Kasumi-1 (cell line): ENCODE results near the gene FARP2.
"Not testable (repeated sequence)": the region's sequence is repeated elsewhere in the genome, so short reads cannot be mapped to it uniquely, and the experiment has no call there.

Experiments
- DNase-seq, 2 experiments: peaks; one replicate each; lab custom pipeline; 2025; lab: John Stamatoyannopoulos, UW

FARP2 gene

DNA sequence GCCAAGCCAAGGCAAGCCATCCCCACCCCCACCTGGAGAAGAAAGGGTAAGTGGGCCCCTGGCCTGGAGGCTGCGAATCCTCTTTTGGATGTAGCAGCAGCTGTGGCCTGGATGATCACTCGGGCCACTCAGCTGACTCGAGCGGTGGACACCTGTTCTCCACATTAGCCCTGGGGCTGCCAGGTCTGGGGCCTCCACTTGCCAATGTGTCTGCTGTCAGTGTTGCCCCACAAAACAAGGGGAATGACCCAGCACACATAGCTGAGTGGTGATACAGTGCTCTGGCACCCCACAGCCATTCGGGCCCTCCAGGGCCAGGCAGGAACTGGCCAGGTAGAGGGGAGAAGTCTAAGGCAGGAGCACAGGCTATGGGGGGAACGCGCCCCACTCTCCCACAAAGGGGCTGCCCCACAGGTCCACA is 149.7 kb downstream of the FARP2 start:
- no peak for DNase-seq

DNA sequence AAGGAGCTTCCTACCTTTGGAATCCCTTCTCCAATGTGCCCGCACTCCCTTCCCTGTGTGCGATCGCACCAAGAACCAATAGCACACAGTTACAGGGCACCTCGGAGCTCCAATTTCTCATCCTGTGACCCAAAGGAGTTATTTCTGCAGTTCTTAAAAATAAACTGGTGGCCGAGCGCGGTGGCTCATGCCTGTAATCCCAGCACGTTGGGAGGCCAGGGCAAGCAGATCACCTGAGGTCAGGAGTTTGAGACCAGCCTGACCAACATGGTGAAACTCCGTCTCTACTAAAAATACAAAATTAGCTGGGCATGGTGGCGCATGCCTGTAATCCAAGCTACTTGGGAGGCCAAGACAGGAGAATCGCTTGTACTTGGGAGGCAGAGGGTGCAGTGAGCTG is 150.2 kb downstream of the FARP2 start:
- DNase-seq, result not testable (repeated sequence)

DNA sequence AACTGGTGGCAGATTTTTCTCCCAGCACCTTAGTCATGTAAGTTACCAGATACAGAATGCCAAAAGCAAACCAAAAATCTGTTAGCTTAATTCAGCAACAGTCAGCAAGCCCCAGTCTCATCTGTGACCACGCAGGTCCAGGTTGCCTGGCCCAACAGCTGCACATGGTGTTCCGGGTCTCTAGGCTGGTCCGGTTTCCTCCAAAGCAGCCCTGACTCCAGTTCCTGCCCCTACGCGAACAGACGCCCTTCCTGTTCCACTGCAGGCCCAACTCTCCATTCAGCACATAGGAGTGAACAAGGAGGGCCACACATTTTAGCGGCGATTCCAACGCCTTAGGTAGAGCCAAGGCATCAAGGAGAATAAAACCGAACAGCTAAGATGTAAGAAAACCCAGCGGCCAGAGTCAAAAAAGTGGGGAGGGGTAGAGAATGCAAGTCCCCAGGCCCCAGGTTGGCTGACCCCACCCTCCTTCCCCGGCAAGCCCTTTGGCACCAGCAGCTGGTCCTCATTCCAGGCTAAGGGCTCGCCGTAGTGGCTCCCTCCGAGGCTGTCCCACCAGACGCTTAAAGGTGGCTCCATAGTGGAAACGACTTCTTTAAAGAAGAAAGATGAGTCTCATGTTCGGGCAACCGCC is 150.8 kb downstream of the FARP2 start:
- no peak for DNase-seq

DNA sequence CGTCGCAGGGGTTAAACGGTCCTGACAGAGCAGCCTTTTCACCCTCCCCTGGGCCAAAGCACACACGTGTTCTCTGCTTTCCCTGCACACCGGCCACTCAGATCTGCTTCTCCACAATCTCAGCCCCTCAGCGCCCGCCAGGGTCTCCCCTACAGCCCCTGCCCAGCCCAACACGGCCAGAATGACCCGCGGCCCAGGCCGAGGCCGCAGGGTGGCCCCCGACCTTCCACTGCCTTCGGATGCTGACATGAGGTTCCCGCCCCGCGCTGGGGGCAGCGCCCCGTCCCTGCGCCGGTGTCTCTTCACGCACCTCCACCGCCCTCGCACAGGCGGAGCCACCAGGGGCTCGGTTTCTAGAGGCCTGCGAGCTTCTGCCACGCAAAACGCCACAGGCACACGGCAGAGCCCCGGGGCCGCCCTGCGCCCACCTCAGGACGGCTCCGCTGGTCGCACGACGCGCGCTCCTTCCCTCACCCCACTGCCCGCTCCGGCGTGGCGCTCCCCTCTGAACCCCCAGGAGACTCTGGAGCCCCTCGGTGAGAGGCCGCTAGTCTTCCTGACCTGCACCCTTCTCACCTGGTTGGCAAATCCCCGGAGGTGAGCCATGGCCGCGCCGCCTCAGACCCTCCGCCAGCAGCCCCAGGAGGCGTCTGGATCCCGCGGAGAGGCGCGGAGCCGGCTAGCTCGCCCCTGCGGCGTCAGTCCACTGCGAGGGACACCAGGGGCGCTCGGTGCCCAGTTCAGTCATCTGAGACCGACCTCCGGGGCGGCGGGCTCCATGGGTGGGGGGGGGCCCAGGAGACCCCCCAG is 151.6 kb downstream of the FARP2 start:
- peak in 1 of 2 experiments; percentile 0 for DNase-seq

DNA sequence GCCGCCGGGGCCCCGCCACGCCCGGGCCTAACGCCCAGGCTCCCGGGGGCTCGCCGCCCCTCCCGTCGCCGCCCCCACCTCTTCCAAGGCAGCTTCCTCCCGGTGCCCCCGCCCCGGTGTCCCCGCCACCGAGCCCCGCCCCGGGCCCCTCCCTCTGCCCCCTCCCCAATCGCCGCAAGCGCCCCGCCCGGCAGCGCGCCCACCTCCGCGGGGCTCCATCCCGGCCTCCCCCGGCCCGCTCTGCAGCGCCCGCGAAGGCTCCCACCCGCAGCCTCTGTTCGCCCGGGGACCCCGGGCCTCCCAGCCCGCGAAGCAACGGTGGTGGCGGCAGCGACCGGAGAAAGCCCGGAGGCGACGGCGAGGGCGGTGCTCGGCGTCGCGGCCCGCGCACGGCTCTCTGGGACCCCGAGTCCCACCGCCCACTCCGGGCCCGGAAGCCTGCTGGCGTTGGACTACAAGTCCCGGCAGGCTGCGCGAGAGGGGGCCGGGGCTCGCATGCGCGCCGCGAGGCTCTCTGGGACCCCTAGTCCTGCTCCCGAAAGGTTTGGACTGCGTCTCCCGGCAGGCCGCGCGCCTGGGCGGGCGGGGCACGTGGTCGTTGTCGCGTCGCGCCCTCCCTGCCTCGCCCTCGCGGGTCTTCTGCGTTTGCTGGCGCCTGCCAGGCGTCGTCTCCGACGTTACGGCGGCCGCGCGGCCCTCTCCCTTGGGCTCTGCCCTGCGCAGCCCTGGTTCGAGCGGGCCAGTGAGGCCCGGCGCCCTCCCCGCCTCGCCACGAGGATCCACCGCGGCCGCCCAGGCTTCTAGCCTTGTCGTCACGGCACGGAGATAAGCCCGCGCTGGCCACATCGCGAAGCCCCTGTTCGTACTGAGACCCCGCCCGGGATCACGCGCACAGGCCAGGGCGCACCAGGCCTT is 152.4 kb downstream of the FARP2 start, which contains the start of gene STK25:
TSS of gene STK25 (minus strand) at position 345 of the 915 bp plus-strand sequence. CDS start 549 bp downstream, outside the sequence.
- DNase-seq, result peak; percentile 71 to 75

DNA sequence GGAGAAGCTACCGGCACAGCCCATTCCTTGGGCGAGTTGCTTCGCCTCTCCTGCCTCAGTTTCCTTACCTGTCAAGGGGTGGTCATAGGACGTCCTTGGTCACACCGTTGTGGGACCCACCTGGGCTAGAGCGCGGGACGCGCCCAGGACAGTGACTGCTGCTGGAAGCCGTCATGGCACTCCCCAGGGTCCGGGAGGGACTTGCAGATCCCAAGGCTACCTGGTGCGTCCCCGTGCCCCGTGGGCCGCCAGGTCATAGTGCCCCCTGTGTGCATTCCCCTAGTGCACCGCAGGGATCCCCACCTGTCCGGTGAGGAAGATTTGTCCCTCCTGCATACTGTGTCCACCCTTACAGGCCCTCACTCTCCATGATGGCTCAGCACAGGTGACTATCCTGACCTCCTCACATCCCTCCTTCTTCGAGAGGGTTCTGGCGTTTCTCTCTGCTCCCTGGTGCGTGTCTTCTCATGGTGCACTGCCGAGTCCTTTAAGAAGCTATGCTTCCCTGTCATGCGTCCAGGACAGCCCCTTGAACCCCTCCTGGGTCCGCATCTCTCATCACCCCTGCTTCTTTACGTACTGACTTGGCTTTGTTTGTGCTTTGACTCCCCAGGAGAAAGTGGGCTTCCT is 153.2 kb downstream of the FARP2 start:
- DNase-seq, result no peak

DNA sequence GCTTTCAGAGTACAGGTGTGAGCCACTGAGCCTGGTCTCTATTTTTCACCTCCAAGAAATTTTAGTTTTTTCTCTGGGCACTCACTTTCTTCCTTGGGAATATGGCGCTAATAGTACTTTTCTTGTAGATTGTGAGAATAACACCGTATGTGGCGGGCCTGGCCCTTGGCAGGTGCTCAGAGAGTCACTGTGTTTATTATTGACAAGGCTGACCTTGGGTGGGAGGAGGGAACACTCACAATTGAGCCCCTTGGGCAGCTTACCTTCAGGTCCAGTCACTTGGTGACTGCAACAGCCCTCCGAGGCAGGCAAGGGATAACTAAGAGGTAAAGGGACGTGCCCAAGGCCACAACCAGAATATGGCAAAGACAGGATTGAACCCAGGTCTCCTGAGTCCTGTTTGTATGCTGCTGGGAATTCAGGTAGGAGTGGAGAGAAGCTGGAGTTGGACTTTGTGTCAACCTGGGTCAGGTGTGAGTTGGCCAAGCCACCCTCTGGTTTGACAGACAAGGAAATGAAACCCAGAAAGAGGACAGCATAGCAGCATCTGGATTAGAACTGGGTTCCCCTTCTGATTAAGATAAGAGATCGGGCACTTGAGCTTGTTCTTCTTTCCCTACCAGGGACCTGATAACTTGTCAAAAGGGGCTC is 155.1 kb downstream of the FARP2 start:
- no peak for DNase-seq

DNA sequence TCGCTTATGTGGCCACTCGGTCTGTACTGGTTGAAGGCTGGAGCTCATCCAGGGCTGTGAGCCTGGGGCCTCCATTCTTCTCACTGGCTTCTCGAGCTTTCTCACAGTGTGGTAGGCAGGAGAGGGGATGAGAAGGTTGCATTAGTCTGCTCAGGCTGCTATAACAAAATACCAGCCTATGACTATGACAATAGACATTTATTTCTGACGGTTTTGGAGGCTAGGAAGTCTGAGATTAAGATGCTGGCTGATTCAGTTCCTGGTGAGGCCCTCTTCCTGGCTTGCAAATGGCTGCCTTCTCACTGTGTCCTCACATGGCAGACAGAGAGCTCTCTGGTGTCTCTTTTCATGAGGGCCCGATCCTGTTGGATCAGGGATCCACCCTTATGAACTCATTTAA is 158.5 kb downstream of the FARP2 start:
- DNase-seq, result no peak

DNA sequence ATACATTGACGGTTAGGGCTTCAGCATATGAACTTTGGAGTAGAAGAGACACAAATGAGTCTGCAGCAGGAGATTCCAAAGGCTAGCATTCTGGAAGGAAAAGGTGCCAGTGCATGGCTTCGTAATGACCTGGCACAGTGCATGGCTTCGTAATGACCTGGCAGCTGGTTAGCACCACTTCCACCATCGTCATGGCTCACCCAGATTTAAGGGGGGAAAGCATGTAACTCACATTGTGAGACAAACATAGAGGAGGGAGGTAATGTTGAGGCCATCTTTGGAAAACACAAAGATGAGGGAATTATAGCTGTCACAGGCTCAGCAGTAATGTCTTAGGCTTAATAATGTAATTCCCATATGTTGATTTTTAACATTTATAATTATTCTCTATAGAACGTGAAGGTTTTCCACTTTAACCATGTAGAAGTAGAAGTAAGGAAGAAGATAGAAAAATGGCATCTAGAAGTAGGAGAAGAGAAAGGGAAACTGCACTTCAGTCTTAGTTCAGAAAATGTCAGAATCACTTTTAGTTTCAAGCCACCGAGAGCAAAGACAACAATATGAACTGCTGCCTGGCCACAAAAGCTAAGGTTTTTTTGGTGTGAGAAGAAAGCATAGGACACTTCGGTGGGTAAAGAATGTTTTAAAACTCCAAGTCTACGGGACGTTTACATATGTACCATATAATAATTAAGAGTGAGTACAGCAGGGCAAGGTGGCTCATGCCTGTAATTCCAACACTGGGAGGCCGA is 159.1 kb downstream of the FARP2 start:
- DNase-seq, result no peak

DNA sequence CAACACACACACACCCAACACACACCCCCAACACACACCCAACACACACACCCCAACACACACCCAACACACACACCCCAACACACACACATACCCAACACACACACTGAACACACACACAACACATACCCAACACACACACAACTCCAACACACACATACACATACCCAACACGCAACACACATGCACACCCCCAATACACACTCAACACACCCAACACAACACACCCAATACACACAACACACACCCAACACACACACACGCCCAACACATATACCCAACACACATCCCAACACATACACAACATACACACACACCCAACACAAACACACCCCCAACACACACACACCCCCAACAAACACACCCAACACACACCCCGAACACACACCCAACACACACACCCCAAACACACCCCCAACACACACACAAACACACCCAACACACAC is 160.5 kb downstream of the FARP2 start:
- DNase-seq, result no peak

DNA sequence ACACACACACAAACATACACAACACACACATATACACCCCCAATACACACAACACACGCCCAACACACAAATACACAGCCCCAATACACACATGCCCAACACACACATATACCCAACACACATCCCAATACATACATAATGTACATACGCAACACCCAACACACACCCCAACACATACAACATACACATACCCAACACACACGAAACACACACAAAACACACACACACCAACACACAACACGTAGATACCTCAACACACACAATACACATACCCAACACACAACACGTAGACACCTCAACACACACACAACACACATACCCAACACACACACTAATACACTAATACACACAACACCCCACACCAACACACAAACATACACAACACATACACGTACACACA is 161.2 kb downstream of the FARP2 start:
- no peak for DNase-seq

DNA sequence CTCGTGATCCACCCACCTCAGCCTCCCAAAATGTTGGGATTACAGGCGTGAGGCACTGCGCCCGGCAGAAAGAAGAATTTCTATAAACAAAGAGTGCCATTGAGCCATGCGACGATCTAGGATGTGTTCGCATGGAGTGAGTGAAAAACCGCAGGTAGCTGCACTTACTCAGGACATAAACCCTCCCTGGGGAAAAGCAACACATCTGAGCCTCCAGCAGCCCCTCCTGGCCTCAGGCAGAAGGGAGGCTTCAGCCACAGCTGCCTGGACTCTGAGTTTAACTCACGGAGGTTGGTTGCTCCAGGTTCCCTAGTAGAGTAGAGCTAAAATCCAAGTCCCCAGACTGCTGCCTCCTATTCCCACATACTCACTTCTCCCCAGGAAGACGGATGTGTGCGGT is 163.6 kb downstream of the FARP2 start:
- no peak for DNase-seq

DNA sequence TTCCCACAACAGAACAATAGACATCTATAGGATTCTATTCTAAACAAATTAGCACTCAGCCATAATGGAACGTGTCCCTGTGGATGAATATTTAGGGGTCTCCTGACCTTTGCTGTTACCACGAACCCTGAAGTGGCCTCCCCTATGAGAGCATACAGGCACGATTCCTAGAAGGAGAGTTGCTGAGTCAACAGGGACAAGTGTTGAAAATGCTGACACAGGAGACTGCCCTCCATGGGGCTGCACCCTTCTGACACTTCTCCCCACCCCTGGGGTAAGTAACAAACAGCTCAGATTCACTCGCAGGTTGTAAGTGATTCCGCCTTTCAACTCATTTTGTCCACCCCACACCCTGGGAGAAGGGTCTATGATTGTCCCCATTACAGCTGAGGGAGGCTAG is 166.4 kb downstream of the FARP2 start:
- DNase-seq, result no peak

DNA sequence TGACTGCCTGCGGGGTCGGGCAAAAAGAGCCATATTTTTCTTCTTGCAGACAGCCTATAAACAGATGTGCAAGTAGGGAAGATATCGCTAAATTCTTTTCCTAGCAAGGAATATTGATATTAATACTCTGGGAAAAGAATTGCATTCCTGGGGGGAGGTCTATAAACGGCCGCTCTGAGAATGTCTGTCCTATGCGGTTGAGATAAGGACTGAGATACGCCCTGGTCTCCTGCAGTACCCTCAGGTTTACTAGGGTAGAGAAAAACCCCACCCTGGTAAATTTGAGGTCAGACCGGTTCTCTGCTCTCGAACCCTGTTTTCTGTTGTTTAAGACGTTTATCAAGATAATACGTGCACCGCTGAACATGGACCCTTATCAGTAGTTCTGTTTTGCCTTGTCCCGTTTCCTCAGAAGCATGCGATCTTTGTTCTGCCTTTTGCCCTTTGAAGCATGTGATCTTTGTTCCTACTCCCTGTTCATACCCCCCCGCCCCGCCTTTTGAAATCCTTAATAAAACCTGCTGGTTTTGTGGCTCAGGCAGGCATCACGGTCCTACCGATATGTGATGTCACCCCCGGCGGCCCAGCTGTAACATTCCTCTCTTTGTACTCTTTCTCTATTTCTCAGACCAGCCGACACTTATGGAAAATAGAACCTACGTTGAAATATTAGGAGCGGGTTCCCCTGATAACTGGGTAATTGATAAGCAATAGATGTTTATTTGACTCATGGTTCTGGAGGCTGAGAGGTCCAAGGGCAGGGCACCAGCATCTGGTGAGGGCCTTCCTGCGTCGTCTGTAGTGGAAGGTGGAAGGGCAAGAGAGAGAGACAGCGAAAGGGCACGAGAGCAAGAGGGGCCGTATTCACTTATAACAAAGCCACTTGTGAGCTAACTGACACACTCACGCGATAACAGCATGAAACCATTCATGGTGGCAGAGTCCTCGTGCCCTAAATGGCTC is 170.0 kb downstream of the FARP2 start:
- not testable (repeated sequence) for DNase-seq

DNA sequence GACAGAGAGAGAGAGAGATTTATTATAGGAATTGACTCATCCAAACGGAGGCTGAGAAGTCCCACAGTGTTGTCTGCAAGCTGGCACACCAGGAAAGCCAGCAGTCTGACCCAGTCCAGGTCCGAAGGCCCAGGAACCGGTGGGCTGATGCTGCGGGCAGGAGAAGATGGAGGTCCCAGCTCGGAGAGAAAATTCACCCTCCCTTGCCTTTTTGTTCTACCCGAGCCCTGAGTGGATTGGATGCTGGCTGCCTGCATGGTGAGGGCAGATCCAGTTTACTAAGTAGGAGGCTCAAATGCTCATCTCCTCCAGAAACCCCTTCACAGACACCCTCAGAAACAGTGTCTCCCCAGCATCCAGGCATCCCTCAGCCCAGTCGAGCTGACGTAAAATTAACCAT is 174.5 kb downstream of the FARP2 start:
- DNase-seq, result no peak

DNA sequence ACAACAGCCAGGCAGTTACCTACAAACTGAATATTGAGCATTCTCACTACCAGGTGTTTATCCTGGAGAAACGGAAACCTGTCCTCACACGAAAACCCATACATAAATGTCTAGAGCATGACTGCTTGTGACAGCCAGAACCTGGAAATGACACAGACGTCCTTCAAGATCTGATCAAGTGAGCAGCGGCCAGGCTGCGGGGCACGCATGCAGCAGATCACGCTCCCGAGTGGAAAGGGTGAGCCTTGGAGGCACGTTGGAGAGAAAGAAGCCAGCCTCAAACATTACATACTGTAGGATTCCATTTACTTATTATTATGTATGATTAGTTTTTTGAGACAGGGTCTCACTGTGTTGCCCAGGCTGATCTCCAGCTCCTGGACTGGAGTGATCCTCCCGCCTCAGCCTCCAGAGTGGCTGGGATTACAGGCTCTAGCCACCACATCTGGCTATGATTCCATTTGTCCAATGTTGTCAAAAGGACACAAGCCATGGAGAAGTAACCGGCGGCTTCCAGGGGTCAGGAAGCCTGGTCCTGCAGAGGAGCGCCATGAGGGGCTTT is 175.2 kb downstream of the FARP2 start:
- DNase-seq, result no peak

DNA sequence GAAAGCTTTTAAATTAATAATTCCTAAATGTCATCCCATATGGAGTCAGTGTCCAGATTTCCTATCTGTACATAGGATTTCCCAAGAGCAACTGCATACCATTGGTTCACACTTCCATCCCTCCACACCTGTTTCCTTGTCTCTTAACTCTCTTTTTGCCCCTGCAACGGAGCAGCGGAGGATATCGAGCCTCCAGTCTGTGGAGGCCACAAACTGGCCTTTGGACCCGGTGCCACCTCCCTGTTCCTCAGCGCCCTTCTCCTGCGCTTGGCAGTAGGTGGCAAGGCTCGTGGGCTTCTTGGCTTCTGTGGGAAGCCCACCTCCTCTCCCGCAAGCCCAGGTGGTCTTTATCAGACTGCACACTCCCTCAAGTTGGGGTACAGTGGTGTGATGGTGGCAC is 176.1 kb downstream of the FARP2 start:
- DNase-seq, result no peak

DNA sequence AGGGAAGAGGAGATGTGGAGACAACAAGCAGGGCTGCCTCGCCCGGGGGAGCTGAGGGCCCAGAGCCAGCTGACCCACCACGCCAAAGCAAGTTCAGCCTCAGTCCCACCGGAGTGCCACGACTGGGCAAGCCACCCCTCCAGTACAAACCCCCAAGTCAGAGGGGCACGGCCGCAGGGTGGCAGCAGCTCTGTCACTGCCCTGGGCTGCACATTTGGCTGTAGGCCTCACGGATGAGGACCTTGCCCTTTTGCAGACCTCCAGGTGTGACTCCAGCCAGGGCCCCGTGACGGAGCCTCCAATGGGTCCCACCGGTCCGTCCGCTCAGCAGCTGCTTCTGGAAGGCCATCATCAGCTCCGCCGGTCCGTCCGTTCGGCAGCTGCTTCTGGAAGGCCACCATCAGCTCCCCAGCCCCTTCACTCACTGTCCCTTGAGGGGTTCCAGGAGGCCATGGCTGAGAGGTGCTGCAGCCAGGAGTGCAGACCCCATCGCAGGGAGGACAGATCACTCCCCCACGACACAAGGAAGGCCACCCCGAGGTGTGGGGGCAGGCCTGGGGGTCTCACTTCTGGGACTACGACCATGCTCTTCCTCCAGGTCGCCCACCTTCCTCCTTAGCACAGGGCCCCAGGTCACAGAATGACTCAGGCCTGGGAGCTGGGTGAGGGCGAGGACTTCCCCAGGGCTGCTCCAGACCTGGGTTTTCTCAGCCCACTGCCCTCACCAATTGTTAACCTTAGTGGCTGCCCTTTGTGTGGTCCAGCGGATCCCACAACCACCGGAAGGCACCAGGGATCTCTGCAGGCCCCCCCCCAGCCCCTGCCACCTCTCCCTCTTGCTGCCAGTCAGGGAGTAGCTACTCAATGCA is 176.9 kb downstream of the FARP2 start:
- no peak for DNase-seq
